Muscle layer of duodenum (tissue), 2 donors: Measurements from ENCODE around the gene RB1.
A peak's percentile ranks its signal among the peaks of the same experiment; 100 is the strongest.

Experiments used
- H3K27ac ChIP-seq: one replicate; pipeline ENCODE4 v1.7.0; 2013; ENCODE audit warnings: mild to moderate bottlenecking, low read length
- H3K27me3 ChIP-seq: one replicate; pipeline ENCODE4 v1.7.0; 2013; ENCODE audit warnings: low read depth, mild to moderate bottlenecking, control low read depth, low read length
- H3K36me3 ChIP-seq, 2 donors: one replicate each; pipeline ENCODE4 v1.7.0; 2013; ENCODE audit warnings: low read length in 2 of 2, control low read depth in 1 of 2, mild to moderate bottlenecking in 1 of 2; ENCODE audit not compliant: insufficient read depth in 2 of 2, control insufficient read depth in 1 of 2
- H3K4me1 ChIP-seq, 2 donors: one replicate each; pipeline ENCODE4 v1.7.0; 2013; ENCODE audit warnings: low read length in 2 of 2, mild to moderate bottlenecking in 2 of 2, control low read depth in 1 of 2, moderate library complexity in 1 of 2; ENCODE audit not compliant: insufficient read depth in 2 of 2, control insufficient read depth in 1 of 2
- H3K4me3 ChIP-seq, 2 donors: one replicate each; pipeline ENCODE4 v1.7.0; 2013; ENCODE audit warnings: low read length in 2 of 2, low read depth in 1 of 2, mild to moderate bottlenecking in 1 of 2
- H3K9me3 ChIP-seq, 2 donors: one replicate each; pipeline ENCODE4 v1.7.0; 2013; ENCODE audit warnings: low read length in 2 of 2, control low read depth in 1 of 2, mild to moderate bottlenecking in 1 of 2; ENCODE audit not compliant: control insufficient read depth in 1 of 2
- donor health status: healthy.

Gene RB1

DNA sequence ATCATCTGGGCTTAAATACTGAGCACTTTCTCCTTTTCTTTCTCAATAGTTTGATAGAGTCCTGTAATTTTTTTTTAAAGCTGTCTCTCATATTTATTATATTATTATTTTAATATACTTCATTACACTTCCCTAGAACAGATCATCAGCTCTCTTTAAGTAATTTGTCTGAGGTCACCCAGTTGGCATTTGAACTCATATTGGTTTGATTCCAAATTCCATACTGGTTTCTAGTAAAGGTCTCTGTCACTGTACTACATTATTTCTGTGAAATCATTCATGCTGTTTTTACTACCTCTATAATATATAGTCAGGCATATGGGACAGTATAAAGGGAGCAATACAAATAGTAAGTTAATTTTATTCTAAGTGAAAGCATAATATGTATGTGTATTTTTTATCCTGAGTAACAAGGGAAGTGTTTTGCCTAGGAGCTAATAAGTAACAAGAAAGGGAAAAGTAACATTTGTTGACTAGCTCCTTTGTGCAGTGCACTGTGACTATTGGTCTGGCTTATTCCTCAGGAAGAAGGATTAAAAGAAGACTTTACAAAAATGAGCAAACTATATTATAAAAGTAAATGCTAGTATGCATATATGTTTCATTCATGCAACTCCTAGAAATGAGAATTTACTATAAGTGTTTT is 95.0 kb downstream of the RB1 start:
- no peak overlapping the region for H3K27ac ChIP-seq
- H3K9me3 ChIP-seq, result no peaks in the 10 kb centered on the region
- no peak overlapping the region for H3K4me3 ChIP-seq
- H3K36me3 ChIP-seq, result peaks cover 0 to 4% of the 10 kb centered on the region in 2 donors
- peaks cover 6 to 13% of the 10 kb centered on the region in 2 donors for H3K4me1 ChIP-seq
- H3K27me3 ChIP-seq, result no peaks in the 10 kb centered on the region

DNA sequence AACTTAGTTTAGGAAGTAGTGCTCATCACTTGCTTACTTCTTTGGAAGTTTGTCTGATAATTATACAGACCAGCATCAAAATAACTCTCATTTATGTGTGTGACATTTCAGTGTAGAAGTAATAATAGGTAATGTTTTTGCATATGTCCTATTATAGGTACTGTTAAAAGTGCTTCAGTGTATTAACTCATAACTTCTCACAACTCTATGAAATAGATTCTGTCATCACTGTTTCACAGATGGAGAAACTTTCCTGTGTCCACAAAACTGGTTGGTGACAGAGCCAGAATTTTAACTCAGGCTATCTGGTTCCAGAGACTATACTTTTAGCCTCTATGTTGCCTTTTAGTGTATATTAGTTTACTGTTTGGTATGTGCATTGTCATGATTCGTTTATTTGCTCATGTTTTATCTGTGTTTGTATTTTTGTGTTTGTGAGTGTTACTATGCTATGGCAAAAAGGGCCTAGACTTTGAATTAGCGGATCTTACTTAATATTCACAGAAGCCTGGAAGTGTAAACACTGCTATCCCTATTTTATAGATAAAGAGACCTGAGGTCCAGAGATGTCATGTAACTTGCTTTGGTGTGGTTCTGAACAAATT is 96.6 kb downstream of the RB1 start:
- Histone ChIP-seq H3K36me3 (no peaks in the 10 kb centered on the region), H3K27me3 (no peaks in the 10 kb centered on the region), H3K27ac (peak overlapping the region; percentile 68), H3K4me1 (peaks cover 13% of the 10 kb centered on the region in 2 donors), H3K4me3 (no peak overlapping the region), H3K9me3 (no peaks in the 10 kb centered on the region)

DNA sequence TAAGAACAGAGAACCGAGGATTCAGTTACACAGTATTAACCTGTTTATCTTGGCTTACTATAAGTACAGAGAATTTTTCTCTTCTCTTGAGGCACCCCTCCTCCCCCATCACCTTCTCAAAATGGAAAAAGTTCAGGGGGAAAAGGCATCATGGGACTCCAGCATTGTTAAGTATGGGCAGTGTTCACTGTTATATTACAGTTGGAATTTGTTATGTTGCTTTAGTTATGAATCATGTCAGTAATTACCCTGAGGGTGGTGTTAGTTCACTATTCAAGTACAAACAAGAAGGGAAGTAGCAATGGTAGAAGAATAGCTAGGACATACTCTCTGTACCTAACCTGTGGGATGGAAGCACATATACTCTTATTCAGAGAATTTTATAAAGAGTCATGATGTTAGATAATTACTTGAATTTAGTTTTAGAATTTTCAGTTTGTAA is 97.3 kb downstream of the RB1 start:
- no peaks in the 10 kb centered on the region for H3K36me3 ChIP-seq
- H3K4me3 ChIP-seq, result no peak overlapping the region
- H3K27ac ChIP-seq, result peak overlapping the region; percentile 68
- H3K4me1 ChIP-seq, result peaks cover 13% of the 10 kb centered on the region in 2 donors
- H3K9me3 ChIP-seq, result no peaks in the 10 kb centered on the region
- H3K27me3 ChIP-seq, result no peaks in the 10 kb centered on the region

DNA sequence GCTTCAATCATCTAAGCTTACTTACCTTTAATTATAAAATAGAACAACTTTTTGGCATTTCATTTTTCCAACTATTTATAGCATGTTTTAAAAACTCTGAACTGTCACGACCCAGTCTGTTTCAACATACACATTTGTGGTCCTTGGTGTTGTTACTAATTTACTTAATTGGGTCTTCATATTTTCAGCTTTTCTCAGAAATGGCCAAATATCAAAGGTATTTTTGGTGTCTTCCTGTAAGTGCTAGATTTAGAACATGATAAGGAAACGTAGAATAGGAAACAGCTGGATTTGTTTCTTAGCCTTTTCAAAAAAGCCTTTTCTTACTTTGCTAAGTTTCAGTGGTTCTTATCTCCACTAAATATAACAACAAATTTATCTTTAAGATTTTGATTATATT is 97.9 kb downstream of the RB1 start:
- Histone ChIP-seq H3K4me1 (peaks cover 13% of the 10 kb centered on the region in 2 donors), H3K4me3 (no peak overlapping the region), H3K9me3 (no peaks in the 10 kb centered on the region), H3K27me3 (no peaks in the 10 kb centered on the region), H3K27ac (peak overlapping the region; percentile 68), H3K36me3 (no peaks in the 10 kb centered on the region)

DNA sequence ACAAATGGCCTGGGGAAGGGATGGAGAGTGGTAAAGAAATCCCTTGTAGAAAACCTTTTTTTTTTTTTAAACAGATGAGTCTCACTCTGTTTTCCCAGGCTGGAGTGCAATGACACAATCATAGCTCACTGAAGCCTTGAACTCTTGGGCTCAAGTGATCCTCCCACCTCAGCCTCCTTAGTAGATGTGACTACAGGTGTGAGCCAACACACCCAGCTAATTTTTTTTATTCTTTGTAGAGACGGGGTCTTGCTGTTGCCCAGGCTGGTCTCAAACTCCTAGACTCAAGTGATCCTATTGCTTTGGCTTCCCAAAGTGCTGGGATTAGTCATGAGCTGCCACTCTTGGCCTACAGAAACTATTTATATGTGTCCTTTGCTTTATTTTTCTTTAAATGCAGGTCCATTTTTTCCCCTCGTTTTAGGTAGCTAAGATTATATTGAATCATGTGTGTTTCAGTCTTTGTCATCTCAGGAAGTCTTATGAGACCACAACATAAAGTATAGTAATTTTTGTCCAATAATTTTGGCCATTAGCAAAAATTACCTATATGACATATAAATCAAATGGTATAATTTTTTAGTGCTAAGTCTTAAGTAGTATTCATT is 98.9 kb downstream of the RB1 start:
- Histone ChIP-seq H3K27me3 (no peaks in the 10 kb centered on the region), H3K27ac (peak overlapping the region; percentile 80), H3K36me3 (no peaks in the 10 kb centered on the region), H3K4me3 (no peak overlapping the region), H3K9me3 (no peaks in the 10 kb centered on the region), H3K4me1 (peaks cover 13% of the 10 kb centered on the region in 2 donors)

DNA sequence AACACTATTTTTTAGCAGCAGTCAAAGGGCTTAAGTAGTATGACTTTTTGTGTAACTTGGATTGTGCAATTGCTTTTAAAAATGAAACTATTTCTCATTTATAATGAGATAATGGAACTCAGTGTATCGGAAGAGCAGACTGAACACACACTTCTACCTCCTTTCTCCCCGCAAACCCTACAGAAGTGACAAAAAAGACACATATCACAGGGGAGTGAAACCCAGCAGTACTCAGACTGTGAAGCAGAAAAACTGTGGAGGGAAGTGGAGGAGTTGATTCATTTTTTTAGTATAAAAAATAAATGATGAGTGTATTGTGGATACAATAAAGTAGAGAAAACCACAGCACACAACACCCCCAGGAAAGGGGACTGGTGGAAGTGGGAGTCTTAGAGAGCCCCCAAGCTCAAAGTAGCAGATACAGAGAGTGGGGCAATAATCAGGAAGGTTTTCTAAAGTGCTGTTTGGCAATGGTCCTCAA is 99.6 kb downstream of the RB1 start:
- H3K27ac ChIP-seq, result peak overlapping the region; percentile 80
- H3K27me3 ChIP-seq, result no peaks in the 10 kb centered on the region
- peaks cover 13% of the 10 kb centered on the region in 2 donors for H3K4me1 ChIP-seq
- H3K4me3 ChIP-seq, result no peak overlapping the region
- H3K9me3 ChIP-seq, result no peaks in the 10 kb centered on the region
- H3K36me3 ChIP-seq, result no peaks in the 10 kb centered on the region

DNA sequence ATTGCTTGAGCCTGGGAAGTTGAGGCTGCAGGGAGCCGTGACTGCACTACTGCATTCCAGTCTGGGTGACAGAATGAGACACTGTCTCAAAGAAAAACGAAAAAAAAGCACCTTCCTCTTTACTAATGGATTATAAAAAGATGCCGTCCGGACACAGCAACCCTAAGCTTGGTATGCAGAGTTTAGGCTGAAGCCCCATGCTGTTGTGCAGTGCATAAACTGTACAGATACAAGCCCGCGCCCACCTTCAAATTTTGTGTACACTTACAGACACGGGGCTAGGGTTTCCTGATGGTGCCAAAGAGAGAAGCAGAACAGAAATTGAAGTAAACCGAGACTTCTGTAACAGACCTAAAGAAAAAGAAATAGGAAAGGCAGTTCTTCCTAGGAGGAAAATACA is 100.4 kb downstream of the RB1 start:
- no peaks in the 10 kb centered on the region for H3K27me3 ChIP-seq
- H3K4me1 ChIP-seq, result peaks cover 10 to 13% of the 10 kb centered on the region in 2 donors
- H3K27ac ChIP-seq, result peak overlapping the region; percentile 45
- no peaks in the 10 kb centered on the region for H3K36me3 ChIP-seq
- no peaks in the 10 kb centered on the region for H3K9me3 ChIP-seq
- no peak overlapping the region for H3K4me3 ChIP-seq

DNA sequence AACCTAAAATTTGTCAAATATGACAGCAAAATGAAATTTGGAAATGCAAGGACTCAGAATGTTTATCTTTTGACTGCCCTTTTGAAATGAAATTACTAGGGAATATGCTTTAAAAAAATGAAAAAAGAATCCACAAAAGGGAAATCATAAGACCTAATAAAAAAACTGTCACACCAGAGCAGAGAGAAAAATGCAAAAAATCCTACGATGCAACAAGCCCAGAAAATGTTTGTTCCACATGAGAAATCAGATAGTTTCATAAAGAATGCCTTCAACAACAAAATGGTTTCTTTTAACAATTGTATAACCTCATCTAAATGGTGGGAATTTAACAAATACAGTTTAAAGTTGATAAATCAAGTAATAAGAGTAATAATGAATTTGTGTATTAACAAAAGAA is 101.4 kb downstream of the RB1 start:
- peaks cover 9 to 10% of the 10 kb centered on the region in 2 donors for H3K4me1 ChIP-seq
- H3K27ac ChIP-seq, result no peak overlapping the region
- H3K9me3 ChIP-seq, result no peaks in the 10 kb centered on the region
- no peak overlapping the region for H3K4me3 ChIP-seq
- no peaks in the 10 kb centered on the region for H3K36me3 ChIP-seq
- H3K27me3 ChIP-seq, result no peaks in the 10 kb centered on the region

DNA sequence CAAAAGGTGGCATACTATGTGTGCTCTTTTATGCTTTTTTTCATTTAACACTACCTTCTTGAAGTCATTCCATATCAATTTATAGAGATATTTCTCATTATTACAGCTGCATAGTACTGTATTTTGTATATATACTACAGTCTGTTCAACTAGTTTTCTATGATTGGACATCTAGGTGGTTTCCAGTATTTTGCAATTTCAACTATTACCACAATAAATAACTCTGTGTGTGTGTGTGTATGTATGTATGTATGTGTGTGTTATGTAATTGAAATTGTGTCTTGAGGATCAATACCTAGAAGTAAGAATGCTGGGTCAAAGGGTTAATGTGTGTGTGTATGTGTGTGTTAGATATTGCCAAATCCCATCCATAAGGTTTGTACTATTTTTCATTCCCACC is 102.3 kb downstream of the RB1 start:
- Histone ChIP-seq H3K27ac (no peak overlapping the region), H3K9me3 (no peaks in the 10 kb centered on the region), H3K4me3 (no peak overlapping the region), H3K4me1 (peaks cover under 1 to 10% of the 10 kb centered on the region in 2 donors), H3K36me3 (no peaks in the 10 kb centered on the region), H3K27me3 (no peaks in the 10 kb centered on the region)

DNA sequence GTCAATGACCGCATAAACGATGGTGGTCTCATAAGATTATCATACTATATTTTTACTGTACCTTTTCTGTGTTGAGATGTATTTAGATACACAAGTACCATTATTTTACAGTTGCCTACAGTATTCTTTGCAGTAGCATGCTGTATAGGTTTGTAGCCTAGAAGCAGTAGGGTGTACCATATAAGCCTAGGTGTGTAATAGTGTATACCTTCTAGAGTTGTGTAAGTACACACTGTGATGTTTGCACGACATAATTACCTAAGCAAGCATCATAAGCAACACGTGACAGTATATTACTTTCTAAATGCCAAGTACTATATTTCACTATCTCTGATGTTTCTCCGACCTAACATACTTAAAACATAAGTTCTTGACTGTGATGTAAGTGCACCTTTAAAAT is 106.6 kb downstream of the RB1 start:
- Histone ChIP-seq H3K4me3 (peak overlapping the region; percentile 34 to 44), H3K9me3 (no peaks in the 10 kb centered on the region), H3K27me3 (no peaks in the 10 kb centered on the region), H3K36me3 (peaks cover 0 to 5% of the 10 kb centered on the region in 2 donors), H3K27ac (peak overlapping the region; percentile 24), H3K4me1 (no peaks in the 10 kb centered on the region)

DNA sequence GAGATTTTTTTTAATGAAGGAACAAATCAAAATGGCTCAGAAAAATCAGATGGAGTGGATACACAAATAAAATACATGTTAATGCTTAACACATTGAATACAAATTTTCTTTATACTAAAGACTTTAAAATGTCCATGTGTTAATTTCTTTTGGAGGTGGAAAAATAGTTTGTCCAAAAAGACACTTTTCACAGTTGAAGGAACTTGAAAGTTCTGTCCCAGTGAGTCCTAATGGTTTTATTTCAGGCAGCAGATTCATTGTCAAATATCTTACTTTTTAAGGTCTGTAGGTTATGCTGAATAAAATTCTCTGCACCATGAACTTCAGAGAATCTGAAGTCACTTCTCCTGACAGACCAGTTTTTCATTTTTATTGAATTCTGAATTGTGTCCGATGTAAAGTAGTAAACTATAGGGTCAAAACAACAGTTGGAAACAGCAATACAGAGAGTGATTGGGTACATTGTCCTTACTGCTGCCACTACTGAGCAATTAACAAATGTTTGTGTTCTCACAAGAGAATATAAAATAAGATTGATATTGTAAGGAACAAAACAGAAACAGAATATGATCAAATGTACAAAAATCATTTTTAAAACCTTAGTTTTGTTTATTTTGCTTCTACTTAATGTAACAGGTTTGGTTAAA is 107.7 kb downstream of the RB1 start:
- Histone ChIP-seq H3K4me3 (peak overlapping the region; percentile 70 to 92), H3K4me1 (no peaks in the 10 kb centered on the region), H3K27ac (peak overlapping the region; percentile 95)

More for the DNA sequence above, 107.7 kb downstream of the RB1 start:
- H3K9me3 ChIP-seq, result no peaks in the 10 kb centered on the region
- H3K36me3 ChIP-seq, result peaks cover 0 to 5% of the 10 kb centered on the region in 2 donors
- H3K27me3 ChIP-seq, result no peaks in the 10 kb centered on the region
